Putamen (tissue), 1 donor: Measurements from ENCODE around the gene OR51S1.
"Not testable (repeated sequence)": the region's sequence is repeated elsewhere in the genome, so short reads cannot be mapped to it uniquely, and the experiment has no call there.

Experiments
- DNase-seq: peaks from one replicate; pipeline ENCODE4 v3.0.0-alpha.2; 2016; ENCODE audit warnings: low spot score

Gene OR51S1

GRCh38 chr11:4808476-4808875 is 40.5 kb downstream of the OR51S1 start:
- no peak for DNase-seq

DNA sequence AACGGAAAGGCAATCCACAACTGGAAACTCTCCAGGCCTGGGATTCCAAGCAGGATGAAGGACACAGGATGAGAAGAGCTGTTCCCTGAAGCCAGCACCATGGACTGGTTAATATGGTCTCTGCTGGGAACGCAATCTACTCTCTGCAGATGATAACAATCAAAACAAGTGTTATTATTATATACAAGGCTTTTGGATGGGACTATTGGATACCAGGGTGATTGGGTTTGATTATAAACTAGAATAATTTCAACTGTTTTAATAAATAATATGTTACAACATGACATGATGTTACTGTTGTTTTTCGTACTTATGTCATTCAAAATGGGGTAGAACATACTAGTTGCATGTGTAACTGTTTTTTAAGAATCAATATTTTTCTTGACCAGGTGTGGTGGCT is 44.7 kb downstream of the OR51S1 start, which contains the start of gene OR52R1:
Gene OR52R1 (minus strand): TSS at position 101 of the 400 bp plus-strand sequence. CDS start 0 bp downstream, at position 101.
- DNase-seq = no peak

DNA sequence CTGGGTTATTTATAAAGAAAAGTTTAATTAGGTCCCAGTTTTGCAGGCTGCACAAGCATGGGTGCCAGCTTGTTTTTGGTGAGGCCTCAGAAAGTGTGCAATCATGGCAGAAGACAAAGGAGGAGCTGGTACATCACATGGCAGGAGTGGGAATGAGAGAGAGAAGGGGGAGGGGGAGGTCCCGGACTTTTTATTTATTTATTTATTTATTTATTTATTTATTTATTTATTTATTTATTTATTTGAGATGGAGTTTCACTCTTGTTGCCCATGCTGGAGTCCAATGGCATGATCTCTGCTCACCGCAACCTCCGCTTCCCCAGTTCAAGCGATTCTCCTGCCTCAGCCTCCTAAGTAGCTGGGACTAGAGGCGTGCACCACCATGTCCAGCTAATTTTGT is 47.7 kb downstream of the OR51S1 start:
- DNase-seq = not testable (repeated sequence)

DNA sequence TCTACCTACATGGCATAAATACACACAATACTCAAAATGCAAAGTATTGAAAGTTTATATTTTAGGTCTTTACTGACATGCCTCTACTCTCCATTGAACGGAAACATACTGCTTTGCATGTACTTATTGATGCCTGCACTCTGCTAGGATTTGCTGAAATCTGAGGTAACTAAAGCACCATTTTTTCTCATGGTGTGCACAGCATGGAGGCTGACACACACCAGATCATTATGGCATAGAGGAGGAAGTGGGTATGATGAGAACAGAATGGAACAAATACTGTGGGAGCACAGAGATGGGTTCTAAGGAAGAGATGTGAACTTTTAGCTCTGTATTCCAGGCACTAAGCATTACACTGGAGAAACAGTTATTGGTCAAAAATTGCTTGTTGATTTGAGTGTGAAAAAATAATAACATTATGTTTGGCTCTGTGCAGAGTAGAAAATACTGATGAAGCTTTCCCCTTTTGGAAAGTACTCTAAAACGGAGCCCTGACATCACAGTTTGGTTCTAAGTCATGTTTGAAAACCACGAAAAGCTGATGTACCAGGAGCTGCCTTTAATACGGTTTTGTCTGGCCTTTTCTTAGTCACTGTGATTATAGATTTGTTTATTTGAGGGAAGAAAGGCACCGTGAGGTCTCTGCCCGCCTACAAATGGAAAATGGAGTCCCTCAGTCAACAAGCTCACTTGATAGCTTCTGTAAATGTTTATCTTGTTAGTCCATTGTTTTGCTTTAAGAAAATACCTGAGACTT is 50.4 kb downstream of the OR51S1 start:
- no peak for DNase-seq
